HepG2 (cell line): ENCODE results near the gene ASH1L. TPM values are rescaled to one million over a fixed set of nuclear protein-coding genes. Genes with fewer than 3 reads are reported as not detected.

Experiments used
- BRD4 ChIP-seq: sonication (generic); formaldehyde crosslinking; IDR thresholded peaks from 2 replicates; pipeline ENCODE4 v1.4.0; 2020; ENCODE audit warnings: missing genetic modification reagents
- HCFC1 ChIP-seq: fragments of 150-350 bp; IDR thresholded peaks from 2 replicates; pipeline ENCODE4 v1.6.1; 2014; ENCODE audit warnings: low read depth, low read length
- PAX8 ChIP-seq: sonication (generic); formaldehyde crosslinking; IDR thresholded peaks from 2 replicates; pipeline ENCODE4 v1.8.0; 2022; ENCODE audit warnings: mild to moderate bottlenecking, missing genetic modification reagents, borderline replicate concordance
- PHF5A ChIP-seq: IDR thresholded peaks from one replicate; pipeline ENCODE4 v1.6.1; 2018; ENCODE audit warnings: low read depth, missing genetic modification reagents; ENCODE audit not compliant: unreplicated experiment
- REXO4 ChIP-seq: sonication (generic); formaldehyde crosslinking; IDR thresholded peaks from 2 replicates; pipeline ENCODE4 v1.8.0; 2022; ENCODE audit warnings: missing genetic modification reagents, mild to moderate bottlenecking, borderline replicate concordance
- SMC3 ChIP-seq: IDR thresholded peaks from 2 replicates; pipeline ENCODE4 v1.6.1; 2011; ENCODE audit warnings: low read length, improper control_type of control experiment
- ZNF501 ChIP-seq: sonication (generic); formaldehyde crosslinking; IDR thresholded peaks from 2 replicates; pipeline ENCODE4 v1.5.1; 2020; ENCODE audit warnings: mild to moderate bottlenecking, moderate library complexity, missing genetic modification reagents
- ZNF878 ChIP-seq: sonication (generic); formaldehyde crosslinking; IDR thresholded peaks from 2 replicates; pipeline ENCODE4 v1.8.1; 2023; ENCODE audit warnings: mild to moderate bottlenecking, missing genetic modification reagents, moderate library complexity
- polyA plus RNA-seq, 8 experiments: library from polyadenylated mRNA; depleted of rRNA in 3 of 8; stranded (reverse) in 7 of 8; unstranded in 1 of 8; fragments of >200 nt; fragmentation: Illumina TruSeq in 4 of 8; extraction: Trizol in 4 of 8; gene quantifications; 2 replicates each; pipeline versions ENCODE4 v1.2.1 to v1.2.3, GENCODE V29; 2011 to 2016; ENCODE audit warnings: low read depth in 4 of 8, missing spikeins in 1 of 8, mixed read lengths in 1 of 8; ENCODE audit not compliant: insufficient read depth in 1 of 8
- total RNA-seq, 5 experiments: library from RNA; depleted of rRNA; stranded (reverse); fragments of >200 nt; fragmentation: Illumina TruSeq; extraction: Trizol; gene quantifications; 2 replicates each; pipeline ENCODE4 v1.2.3, GENCODE V29; 2016; ENCODE audit warnings: low read depth in 1 of 5
- TF ChIP-seq, protein P1 (sequence below): sonication (generic); formaldehyde crosslinking; IDR thresholded peaks from 2 replicates; pipeline ENCODE4 v1.4.0; 2020; ENCODE audit warnings: missing genetic modification reagents
- TF ChIP-seq, protein P2 (sequence below), 2 experiments: sonication (generic) in 1 of 2; formaldehyde crosslinking in 1 of 2; IDR thresholded peaks; 2 replicates each; pipeline versions ENCODE4 v1.6.1 to v1.9.0; 2014 to 2022; ENCODE audit warnings: antibody characterized with exemption in 1 of 2, borderline replicate concordance in 1 of 2, inconsistent platforms in 1 of 2, low read depth in 1 of 2, missing genetic modification reagents in 1 of 2
- TF ChIP-seq, protein P3 (sequence below): sonication (generic); formaldehyde crosslinking; IDR thresholded peaks from 2 replicates; pipeline ENCODE4 v1.5.1; 2020; ENCODE audit warnings: mild to moderate bottlenecking, missing genetic modification reagents, moderate library complexity
- TF ChIP-seq, protein P4 (sequence below): sonication (generic); formaldehyde crosslinking; conservative IDR thresholded peaks from 2 replicates; pipeline ENCODE4 v1.8.0; 2022; ENCODE audit warnings: mild to moderate bottlenecking, moderate library complexity, missing genetic modification reagents

ASH1L gene
- total and polyA plus RNA-seq, 2 of the 13 experiments (the other 11 are each of a cell fraction or from before 2014, with no cell fraction given): 10.2 to 15.3 TPM

DNA sequence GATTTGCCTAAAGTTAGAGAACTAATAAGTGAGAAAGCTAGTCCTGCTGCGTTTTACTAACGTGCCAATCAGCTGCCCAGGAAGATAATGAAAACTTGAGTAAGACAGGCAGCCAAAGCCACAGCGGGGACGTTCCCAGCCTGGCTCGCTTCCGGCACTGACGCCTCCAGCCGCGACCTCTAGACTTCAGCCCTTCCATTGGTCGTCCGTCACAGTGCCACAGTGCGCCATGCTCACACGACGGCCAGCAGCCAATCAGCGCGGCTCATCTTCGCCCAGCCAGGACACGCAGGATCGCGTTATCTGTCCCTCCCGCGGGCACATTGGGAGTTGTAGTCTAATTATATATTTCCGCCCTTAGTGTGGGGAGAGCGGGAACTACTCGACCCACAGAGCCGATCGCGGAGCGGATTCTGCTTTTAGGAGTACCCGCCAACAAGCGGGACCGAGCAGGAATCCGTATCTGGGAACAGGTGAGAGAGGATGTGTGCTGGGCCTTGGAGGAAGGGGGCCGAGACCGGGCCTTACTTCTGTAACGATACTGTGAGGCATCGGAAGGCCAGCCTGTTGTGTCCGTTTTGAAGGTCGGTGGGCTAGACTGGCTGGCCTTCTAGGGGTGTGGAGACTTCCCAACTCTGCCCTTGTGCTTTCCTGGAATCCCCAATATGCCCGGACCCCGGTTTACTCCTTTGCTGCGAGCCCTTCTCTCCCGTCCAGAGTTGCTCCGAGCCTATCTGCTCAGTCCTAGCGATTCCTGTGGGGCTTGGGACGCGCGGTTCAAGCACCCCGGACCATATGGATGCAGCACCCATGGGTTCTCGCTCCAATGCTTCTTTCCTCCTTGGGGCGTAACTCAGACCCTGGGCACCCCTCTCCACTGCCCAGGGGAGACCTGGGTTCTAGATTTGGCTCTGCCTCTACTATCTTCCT lies 253.8 kb downstream of the ASH1L start, which contains the start of gene FDPS (continued):
- TF ChIP-seq, protein P1, sequence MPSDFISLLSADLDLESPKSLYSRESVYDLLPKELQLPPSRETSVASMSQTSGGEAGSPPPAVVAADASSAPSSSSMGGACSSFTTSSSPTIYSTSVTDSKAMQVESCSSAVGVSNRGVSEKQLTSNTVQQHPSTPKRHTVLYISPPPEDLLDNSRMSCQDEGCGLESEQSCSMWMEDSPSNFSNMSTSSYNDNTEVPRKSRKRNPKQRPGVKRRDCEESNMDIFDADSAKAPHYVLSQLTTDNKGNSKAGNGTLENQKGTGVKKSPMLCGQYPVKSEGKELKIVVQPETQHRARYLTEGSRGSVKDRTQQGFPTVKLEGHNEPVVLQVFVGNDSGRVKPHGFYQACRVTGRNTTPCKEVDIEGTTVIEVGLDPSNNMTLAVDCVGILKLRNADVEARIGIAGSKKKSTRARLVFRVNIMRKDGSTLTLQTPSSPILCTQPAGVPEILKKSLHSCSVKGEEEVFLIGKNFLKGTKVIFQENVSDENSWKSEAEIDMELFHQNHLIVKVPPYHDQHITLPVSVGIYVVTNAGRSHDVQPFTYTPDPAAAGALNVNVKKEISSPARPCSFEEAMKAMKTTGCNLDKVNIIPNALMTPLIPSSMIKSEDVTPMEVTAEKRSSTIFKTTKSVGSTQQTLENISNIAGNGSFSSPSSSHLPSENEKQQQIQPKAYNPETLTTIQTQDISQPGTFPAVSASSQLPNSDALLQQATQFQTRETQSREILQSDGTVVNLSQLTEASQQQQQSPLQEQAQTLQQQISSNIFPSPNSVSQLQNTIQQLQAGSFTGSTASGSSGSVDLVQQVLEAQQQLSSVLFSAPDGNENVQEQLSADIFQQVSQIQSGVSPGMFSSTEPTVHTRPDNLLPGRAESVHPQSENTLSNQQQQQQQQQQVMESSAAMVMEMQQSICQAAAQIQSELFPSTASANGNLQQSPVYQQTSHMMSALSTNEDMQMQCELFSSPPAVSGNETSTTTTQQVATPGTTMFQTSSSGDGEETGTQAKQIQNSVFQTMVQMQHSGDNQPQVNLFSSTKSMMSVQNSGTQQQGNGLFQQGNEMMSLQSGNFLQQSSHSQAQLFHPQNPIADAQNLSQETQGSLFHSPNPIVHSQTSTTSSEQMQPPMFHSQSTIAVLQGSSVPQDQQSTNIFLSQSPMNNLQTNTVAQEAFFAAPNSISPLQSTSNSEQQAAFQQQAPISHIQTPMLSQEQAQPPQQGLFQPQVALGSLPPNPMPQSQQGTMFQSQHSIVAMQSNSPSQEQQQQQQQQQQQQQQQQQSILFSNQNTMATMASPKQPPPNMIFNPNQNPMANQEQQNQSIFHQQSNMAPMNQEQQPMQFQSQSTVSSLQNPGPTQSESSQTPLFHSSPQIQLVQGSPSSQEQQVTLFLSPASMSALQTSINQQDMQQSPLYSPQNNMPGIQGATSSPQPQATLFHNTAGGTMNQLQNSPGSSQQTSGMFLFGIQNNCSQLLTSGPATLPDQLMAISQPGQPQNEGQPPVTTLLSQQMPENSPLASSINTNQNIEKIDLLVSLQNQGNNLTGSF (CRISPR knock-in tag): peak; percentile 77; the same call in 1 of the 2 replicates
- TF ChIP-seq ZNF878 (0 out of 2 replicates have a peak, but pooled peaks have one; percentile 48), ZNF501 (CRISPR knock-in tag) (0 out of 2 replicates have a peak, but pooled peaks have one; percentile 31), HCFC1 (peak; percentile 89), SMC3 (no peak), PAX8 (CRISPR knock-in tag) (no peak; the same call in 1 of the 2 replicates), BRD4 (CRISPR knock-in tag) (no peak; the same call in none of the 2 replicates), PHF5A (CRISPR knock-in tag) (no peak), REXO4 (CRISPR knock-in tag) (no peak)
- TF ChIP-seq, protein P2, sequence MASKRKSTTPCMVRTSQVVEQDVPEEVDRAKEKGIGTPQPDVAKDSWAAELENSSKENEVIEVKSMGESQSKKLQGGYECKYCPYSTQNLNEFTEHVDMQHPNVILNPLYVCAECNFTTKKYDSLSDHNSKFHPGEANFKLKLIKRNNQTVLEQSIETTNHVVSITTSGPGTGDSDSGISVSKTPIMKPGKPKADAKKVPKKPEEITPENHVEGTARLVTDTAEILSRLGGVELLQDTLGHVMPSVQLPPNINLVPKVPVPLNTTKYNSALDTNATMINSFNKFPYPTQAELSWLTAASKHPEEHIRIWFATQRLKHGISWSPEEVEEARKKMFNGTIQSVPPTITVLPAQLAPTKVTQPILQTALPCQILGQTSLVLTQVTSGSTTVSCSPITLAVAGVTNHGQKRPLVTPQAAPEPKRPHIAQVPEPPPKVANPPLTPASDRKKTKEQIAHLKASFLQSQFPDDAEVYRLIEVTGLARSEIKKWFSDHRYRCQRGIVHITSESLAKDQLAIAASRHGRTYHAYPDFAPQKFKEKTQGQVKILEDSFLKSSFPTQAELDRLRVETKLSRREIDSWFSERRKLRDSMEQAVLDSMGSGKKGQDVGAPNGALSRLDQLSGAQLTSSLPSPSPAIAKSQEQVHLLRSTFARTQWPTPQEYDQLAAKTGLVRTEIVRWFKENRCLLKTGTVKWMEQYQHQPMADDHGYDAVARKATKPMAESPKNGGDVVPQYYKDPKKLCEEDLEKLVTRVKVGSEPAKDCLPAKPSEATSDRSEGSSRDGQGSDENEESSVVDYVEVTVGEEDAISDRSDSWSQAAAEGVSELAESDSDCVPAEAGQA (IDR thresholded peaks at IDR 0.05; ENCODE audit: low read depth): peak; percentile 72; the same call in 1 of the 2 replicates
- TF ChIP-seq, protein P2 (CRISPR knock-in tag; IDR thresholded peaks at IDR 0.05; ENCODE audit: borderline replicate concordance): no peak
- TF ChIP-seq, protein P3, sequence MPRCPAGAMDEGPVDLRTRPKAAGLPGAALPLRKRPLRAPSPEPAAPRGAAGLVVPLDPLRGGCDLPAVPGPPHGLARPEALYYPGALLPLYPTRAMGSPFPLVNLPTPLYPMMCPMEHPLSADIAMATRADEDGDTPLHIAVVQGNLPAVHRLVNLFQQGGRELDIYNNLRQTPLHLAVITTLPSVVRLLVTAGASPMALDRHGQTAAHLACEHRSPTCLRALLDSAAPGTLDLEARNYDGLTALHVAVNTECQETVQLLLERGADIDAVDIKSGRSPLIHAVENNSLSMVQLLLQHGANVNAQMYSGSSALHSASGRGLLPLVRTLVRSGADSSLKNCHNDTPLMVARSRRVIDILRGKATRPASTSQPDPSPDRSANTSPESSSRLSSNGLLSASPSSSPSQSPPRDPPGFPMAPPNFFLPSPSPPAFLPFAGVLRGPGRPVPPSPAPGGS (CRISPR knock-in tag): no peak
- TF ChIP-seq, protein P4, sequence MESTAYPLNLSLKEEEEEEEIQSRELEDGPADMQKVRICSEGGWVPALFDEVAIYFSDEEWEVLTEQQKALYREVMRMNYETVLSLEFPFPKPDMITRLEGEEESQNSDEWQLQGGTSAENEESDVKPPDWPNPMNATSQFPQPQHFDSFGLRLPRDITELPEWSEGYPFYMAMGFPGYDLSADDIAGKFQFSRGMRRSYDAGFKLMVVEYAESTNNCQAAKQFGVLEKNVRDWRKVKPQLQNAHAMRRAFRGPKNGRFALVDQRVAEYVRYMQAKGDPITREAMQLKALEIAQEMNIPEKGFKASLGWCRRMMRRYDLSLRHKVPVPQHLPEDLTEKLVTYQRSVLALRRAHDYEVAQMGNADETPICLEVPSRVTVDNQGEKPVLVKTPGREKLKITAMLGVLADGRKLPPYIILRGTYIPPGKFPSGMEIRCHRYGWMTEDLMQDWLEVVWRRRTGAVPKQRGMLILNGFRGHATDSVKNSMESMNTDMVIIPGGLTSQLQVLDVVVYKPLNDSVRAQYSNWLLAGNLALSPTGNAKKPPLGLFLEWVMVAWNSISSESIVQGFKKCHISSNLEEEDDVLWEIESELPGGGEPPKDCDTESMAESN (CRISPR knock-in tag): peak; percentile 56
